ENCODE data around the gene BIRC6. TPM values are rescaled to one million over a fixed set of nuclear protein-coding genes. Genes with fewer than 3 reads are reported as not detected.

BIRC6 gene
- total and polyA plus RNA-seq, 12 donors, result 14.2 to 165 (median 80.7) TPM

GRCh38 chr2:32558492-32558891 is 201.7 kb downstream of the BIRC6 start:
- no peak for DNase-seq
- H3K4me3 ChIP-seq, result no peak overlapping the region
- intact Hi-C loops (cut with DNase I), result loop anchor here in 1 of 2 donors (10.0 kb wide), 1 partner anchor 386 kb away; the partner anchor contains the start of gene LTBP1

GRCh38 chr2:32559136-32559535 is 202.3 kb downstream of the BIRC6 start:
- TF ChIP-seq CTCF (IDR thresholded peaks at IDR 0.05) (no peak), POLR2A (IDR thresholded peaks at IDR 0.05) (no peak)
- Histone ChIP-seq H3K27me3 (no peaks in the 10 kb centered on the region), H3K36me3 (replicated peaks in 1 of 2) (no peaks in the 10 kb centered on the region), H3K4me1 (replicated peaks in 1 of 2) (no peaks in the 10 kb centered on the region), H3K9me3 (replicated peaks in 1 of 3) (no peaks in the 10 kb centered on the region), H3K27ac (no peak overlapping the region), H3K4me3 (no peak overlapping the region)
- DNase-seq, result no peak
- intact Hi-C loops (cut with DNase I), result loop anchor here in 1 of 2 donors (10.0 kb wide), 1 partner anchor 386 kb away; the partner anchor contains the start of gene LTBP1
- WGBS, 4 donors, result 78 to 96% (median 87%) methylated on average over 3 of the region's 3 CpGs

More at GRCh38 chr2:32558492-32558891, 201.7 kb downstream of the BIRC6 start:
- H3K4me1 ChIP-seq (replicated peaks in 1 of 2), result no peaks in the 10 kb centered on the region
- H3K27ac ChIP-seq, result no peak overlapping the region
- 89 to 91% (median 90%) methylated on average over 2 of the region's 2 CpGs for WGBS, 4 donors
- TF ChIP-seq CTCF (IDR thresholded peaks at IDR 0.05) (no peak), POLR2A (IDR thresholded peaks at IDR 0.05) (no peak)
- no peaks in the 10 kb centered on the region for H3K27me3 ChIP-seq
- H3K36me3 ChIP-seq (replicated peaks in 1 of 2), result no peaks in the 10 kb centered on the region
- no peaks in the 10 kb centered on the region for H3K9me3 ChIP-seq (replicated peaks in 1 of 3)

GRCh38 chr2:32562906-32563305 is 206.1 kb downstream of the BIRC6 start:
- no peak for TF ChIP-seq POLR2A (IDR thresholded peaks at IDR 0.05)
- no peak for TF ChIP-seq CTCF (IDR thresholded peaks at IDR 0.05)
- H3K9me3 ChIP-seq (replicated peaks in 1 of 3), result peaks cover 0 to 9% (median 8%) of the 10 kb centered on the region in 3 donors
- intact Hi-C loops (cut with DNase I), result no loop called here
- H3K4me1 ChIP-seq (replicated peaks in 1 of 2), result no peaks in the 10 kb centered on the region
- H3K27ac ChIP-seq, result no peak overlapping the region
- WGBS, 4 donors, result 88 to 98% (median 94%) methylated on average over 4 of the region's 4 CpGs
- H3K27me3 ChIP-seq, result no peaks in the 10 kb centered on the region
- H3K4me3 ChIP-seq, result no peak overlapping the region
- no peak for DNase-seq
- H3K36me3 ChIP-seq (replicated peaks in 1 of 2), result peaks cover 0 to 6% of the 10 kb centered on the region in 2 donors

GRCh38 chr2:32564417-32565035 is 207.7 kb downstream of the BIRC6 start:
- Histone ChIP-seq H3K27ac (no peak overlapping the region), H3K27me3 (no peaks in the 10 kb centered on the region), H3K4me3 (no peak overlapping the region), H3K4me1 (replicated peaks in 1 of 2) (no peaks in the 10 kb centered on the region), H3K36me3 (replicated peaks in 1 of 2) (peaks cover 0 to 6% of the 10 kb centered on the region in 2 donors), H3K9me3 (replicated peaks in 1 of 3) (peaks cover 0 to 9% (median 8%) of the 10 kb centered on the region in 3 donors)
- TF ChIP-seq POLR2A (IDR thresholded peaks at IDR 0.05), result no peak
- no peak for TF ChIP-seq CTCF (IDR thresholded peaks at IDR 0.05)
- intact Hi-C loops (cut with DNase I), result no loop called here
- WGBS, 4 donors, result 79 to 92% (median 82%) methylated on average over 1 to 2 of the region's 2 CpGs
- DNase-seq, result no peak

All from adrenal gland (tissue), 12 donors.